ENCODE results near the gene FAIM2.

The FAIM2 gene

DNA sequence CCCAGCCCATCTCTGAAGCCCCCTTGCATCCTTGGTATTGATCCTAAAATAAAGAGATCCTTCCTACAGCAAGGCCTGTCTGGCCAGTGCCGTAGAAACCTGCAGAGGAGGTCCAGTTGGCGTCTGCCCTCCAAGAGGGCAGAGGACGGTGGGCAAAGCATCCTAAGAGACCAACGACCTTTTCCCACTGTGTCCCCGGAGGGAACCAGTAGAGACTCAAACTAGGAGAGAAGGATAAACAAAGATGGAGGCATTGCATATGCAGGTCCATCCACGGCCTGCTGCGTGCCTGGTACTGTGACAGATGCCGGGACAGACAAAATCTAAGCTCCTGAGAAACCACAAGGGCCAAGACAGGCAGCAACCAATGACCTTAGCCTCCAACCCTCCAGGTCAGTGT is 79.3 kb downstream of the FAIM2 start:
- no peak for DNase-seq (ENCODE audit: low spot score)
- in situ Hi-C loops (cut with MboI; ENCODE audit: low sequenced_read_pairs, unreplicated experiment): no loop called here
- TF ChIP-seq, protein P1, sequence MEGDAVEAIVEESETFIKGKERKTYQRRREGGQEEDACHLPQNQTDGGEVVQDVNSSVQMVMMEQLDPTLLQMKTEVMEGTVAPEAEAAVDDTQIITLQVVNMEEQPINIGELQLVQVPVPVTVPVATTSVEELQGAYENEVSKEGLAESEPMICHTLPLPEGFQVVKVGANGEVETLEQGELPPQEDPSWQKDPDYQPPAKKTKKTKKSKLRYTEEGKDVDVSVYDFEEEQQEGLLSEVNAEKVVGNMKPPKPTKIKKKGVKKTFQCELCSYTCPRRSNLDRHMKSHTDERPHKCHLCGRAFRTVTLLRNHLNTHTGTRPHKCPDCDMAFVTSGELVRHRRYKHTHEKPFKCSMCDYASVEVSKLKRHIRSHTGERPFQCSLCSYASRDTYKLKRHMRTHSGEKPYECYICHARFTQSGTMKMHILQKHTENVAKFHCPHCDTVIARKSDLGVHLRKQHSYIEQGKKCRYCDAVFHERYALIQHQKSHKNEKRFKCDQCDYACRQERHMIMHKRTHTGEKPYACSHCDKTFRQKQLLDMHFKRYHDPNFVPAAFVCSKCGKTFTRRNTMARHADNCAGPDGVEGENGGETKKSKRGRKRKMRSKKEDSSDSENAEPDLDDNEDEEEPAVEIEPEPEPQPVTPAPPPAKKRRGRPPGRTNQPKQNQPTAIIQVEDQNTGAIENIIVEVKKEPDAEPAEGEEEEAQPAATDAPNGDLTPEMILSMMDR (IDR thresholded peaks at IDR 0.05; ENCODE audit: borderline replicate concordance, control extremely low read depth, extremely low read depth, insufficient read depth, missing control alignments): no peak

DNA sequence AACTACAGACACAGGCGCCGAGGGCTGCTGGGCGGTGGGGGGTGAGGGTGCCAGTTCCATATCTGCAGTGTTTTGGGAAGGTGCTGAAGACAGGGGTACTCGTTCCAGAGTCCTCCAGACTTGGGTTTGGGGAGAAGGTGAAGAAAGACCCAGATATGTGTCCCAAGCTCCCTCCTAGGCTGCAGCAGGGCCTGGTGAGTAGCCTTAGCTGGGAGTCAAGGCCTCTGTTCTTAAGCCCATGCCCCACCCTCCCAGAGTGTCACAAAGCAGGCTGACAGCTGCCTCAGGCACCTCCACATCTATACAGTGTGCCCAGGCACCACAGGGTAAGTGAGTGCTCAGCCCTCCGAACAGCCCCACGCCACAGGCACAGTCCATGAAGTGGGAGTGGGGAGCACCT is 79.7 kb downstream of the FAIM2 start:
- TF ChIP-seq, protein P1 (IDR thresholded peaks at IDR 0.05; ENCODE audit: borderline replicate concordance, control extremely low read depth, extremely low read depth, insufficient read depth, missing control alignments): no peak
- no peak for DNase-seq (ENCODE audit: low spot score)
- in situ Hi-C loops (cut with MboI; ENCODE audit: low sequenced_read_pairs, unreplicated experiment): no loop called here

DNA sequence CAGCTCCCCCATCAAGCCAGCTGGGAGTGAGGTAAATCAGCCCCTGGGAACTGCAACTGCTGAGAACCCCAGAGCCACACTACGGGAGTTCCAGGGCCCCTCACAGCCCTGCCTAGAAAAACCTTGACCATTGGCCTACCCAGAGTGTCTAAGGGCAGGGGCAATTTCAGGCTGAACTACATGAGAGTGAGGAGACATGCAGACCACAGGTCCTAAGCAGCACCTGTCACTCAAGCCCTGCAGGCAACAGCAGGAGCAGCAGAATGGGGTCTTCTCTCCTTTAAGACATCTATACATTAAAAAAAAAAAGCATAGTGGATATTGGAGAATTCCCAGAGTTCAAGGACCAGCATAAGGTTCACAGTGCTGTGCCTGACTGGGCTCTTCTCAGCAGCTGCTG is 80.3 kb downstream of the FAIM2 start:
- DNase-seq (ENCODE audit: low spot score): no peak
- in situ Hi-C loops (cut with MboI; ENCODE audit: low sequenced_read_pairs, unreplicated experiment): no loop called here
- TF ChIP-seq, protein P1 (IDR thresholded peaks at IDR 0.05; ENCODE audit: borderline replicate concordance, control extremely low read depth, extremely low read depth, insufficient read depth, missing control alignments): no peak

DNA sequence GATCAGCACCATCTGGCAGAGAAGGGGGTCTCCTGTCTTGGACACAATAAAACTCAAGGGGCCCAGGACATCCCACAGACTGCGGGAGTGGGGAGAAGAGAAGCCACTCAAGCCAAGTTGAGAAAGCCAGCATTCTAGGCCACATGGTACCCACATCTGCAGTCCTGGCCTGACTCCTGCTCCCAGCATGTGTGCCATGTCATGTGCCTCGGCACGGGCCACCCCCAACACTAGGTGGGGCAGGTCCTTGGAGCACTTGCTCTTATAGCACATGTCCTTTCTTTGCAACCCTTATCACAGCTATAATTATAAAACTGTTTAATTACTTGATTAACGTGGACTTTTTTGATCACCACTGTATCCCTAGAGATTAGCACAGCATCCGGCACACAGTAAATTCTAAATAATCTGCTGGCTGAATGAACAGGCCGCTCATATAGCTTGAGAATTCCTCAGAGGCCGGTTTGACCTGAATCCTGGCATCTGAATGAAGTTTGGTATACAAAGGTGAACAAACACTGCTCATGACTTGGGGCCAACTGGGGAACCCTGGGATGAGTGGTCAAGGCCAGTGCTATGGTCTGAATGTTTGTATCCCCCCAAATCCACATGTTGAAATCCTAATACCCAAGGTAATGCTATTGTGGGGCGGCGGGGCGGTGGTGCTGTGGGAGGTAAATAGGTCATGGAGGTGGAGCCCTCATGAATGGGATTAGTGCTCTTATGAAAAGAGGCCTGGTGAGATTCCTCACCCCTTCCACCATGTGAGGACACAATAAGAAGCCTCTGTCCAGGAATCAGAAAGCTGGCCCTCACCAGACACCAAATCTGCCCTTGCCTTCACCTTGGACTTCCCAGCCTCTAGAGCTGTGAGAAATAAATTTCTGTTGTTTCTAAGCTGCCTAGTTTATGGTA is 82.1 kb downstream of the FAIM2 start:
- TF ChIP-seq, protein P1 (IDR thresholded peaks at IDR 0.05; ENCODE audit: borderline replicate concordance, control extremely low read depth, extremely low read depth, insufficient read depth, missing control alignments): no peak
- no peak for DNase-seq (ENCODE audit: low spot score)
- in situ Hi-C loops (cut with MboI; ENCODE audit: low sequenced_read_pairs, unreplicated experiment): no loop called here

DNA sequence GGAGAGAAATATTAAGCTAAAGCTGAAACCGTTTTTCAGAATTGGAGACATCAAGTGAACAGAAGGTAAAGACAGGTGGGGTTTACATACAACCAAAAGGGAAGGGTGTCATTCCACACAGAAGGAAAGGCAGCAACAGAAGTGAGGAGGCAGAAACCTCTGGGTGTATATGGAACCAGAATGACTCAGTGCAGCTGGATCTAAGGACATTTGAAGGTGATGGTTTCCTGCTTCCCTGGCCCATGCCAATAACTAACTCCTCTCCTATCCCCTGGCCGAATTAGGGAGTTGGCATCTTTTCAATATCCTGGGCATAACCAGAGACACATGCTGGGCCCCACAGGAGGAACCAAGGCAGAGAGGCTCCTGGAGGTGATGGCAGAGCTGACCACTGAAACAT is 83.9 kb downstream of the FAIM2 start:
- TF ChIP-seq, protein P1 (IDR thresholded peaks at IDR 0.05; ENCODE audit: borderline replicate concordance, control extremely low read depth, extremely low read depth, insufficient read depth, missing control alignments): no peak
- in situ Hi-C loops (cut with MboI; ENCODE audit: low sequenced_read_pairs, unreplicated experiment): no loop called here
- DNase-seq (ENCODE audit: low spot score): no peak

DNA sequence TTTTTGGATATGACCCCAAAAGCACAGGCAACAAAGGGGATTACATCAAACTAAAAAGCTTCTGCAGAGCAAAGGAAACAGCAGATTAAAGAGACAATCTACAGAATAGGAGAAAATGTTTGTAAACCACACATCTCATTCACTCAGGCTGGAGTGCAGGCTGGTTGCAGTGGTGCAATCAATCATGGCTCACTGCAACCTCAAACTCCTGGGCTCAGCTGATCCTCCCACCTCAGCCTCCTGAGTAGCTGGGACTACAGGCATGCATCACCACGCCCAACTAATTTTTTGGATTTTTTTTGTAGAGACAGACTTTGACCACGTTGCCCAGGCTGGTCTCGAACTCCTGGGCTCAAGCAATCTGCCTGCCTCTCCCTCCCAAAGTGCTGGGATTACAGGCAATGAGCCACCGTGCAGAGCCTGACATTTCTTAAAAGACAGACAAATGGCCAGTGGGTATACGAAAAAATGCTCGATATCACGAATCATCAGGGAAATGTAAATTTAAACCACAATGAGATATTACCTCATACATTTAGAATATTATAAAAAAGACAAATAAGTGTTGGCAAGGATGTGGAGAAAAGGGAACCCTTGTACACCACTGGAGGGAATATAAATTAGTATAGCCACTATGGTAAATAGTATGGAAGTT is 85.3 kb downstream of the FAIM2 start:
- TF ChIP-seq, protein P1 (IDR thresholded peaks at IDR 0.05; ENCODE audit: borderline replicate concordance, control extremely low read depth, extremely low read depth, insufficient read depth, missing control alignments): no peak
- no peak for DNase-seq (ENCODE audit: low spot score)
- in situ Hi-C loops (cut with MboI; ENCODE audit: low sequenced_read_pairs, unreplicated experiment): no loop called here
